K562 (cell line): Measurements from ENCODE around the gene GLB1L. TPM values are rescaled to one million over a fixed set of nuclear protein-coding genes. Genes with fewer than 3 reads are reported as not detected.

Experiments used
- CHD1 ChIP-seq: fragments of 200-600 bp; sonication (generic); IDR thresholded peaks from one replicate; pipeline ENCODE4 v1.6.1; 2012; ENCODE audit warnings: mild to moderate bottlenecking, moderate library complexity, low read length, inconsistent platforms
- HCFC1 ChIP-seq: IDR thresholded peaks from 2 replicates; pipeline ENCODE4 v1.6.1; 2012; ENCODE audit warnings: low read depth, low read length, improper control_type of control experiment
- LEF1 ChIP-seq: fragments of 450-650 bp; IDR thresholded peaks from 2 replicates; pipeline ENCODE4 v1.6.1; 2016; ENCODE audit warnings: mild to moderate bottlenecking
- NCOA1 ChIP-seq: fragments of 450-650 bp; IDR thresholded peaks from 2 replicates; pipeline ENCODE4 v1.6.1; 2016; ENCODE audit warnings: low read depth
- NFE2 ChIP-seq: IDR thresholded peaks from 2 replicates; pipeline ENCODE4 v1.6.1; 2014; ENCODE audit warnings: antibody characterized with exemption, low read depth
- RCOR1 ChIP-seq, 2 experiments: IDR thresholded peaks; 2 replicates each; pipeline ENCODE4 v1.6.1; 2012; ENCODE audit warnings: low read depth in 2 of 2, low read length in 2 of 2, borderline replicate concordance in 1 of 2, improper control_type of control experiment in 1 of 2
- REST ChIP-seq, 2 experiments: fragments of 450-650 bp; formaldehyde crosslinking in 1 of 2; IDR thresholded peaks; 2 replicates each; pipeline versions ENCODE4 v1.4.0 to v1.6.1; 2014 to 2020; ENCODE audit warnings: mild to moderate bottlenecking in 2 of 2, borderline replicate concordance in 1 of 2, low read depth in 1 of 2
- SMAD1 ChIP-seq: fragments of 150-350 bp; IDR thresholded peaks from 2 replicates; pipeline ENCODE4 v1.6.1; 2014; ENCODE audit warnings: low read length, low read depth; ENCODE audit not compliant: partially characterized antibody
- SMAD4 ChIP-seq: fragments of 250-450 bp; sonication (Bioruptor Pico); conservative IDR thresholded peaks from 2 replicates; pipeline ENCODE4 v1.8.0; 2021; ENCODE audit warnings: inconsistent platforms, mild to moderate bottlenecking, moderate library complexity
- SNRNP70 ChIP-seq: fragments of 200-400 bp; formaldehyde crosslinking; optimal IDR thresholded peaks from 2 replicates; pipeline ENCODE3; 2017; ENCODE audit warnings: low read depth, low read length
- TEAD1 ChIP-seq, 2 experiments: fragments of 450-650 bp in 1 of 2; sonication (generic) in 1 of 2; formaldehyde crosslinking; IDR thresholded peaks; 2 replicates each; pipeline versions ENCODE4 v1.4.0 to v1.8.0; 2020 to 2022; ENCODE audit warnings: mild to moderate bottlenecking in 2 of 2, missing genetic modification reagents in 1 of 2
- TFE3 ChIP-seq: fragments of 450-650 bp; formaldehyde crosslinking; IDR thresholded peaks from 2 replicates; pipeline ENCODE4 v1.4.0; 2020; ENCODE audit warnings: mild to moderate bottlenecking, mixed read lengths
- XRCC4 ChIP-seq: IDR thresholded peaks from one replicate; pipeline ENCODE4 v1.6.1; 2011; ENCODE audit not compliant: insufficient read depth, insufficient read length; ENCODE audit errors: extremely low read depth
- ZC3H11A ChIP-seq: IDR thresholded peaks from 2 replicates; pipeline ENCODE4 v1.6.1; 2012; ENCODE audit warnings: low read depth, low read length, improper control_type of control experiment
- ZKSCAN3 ChIP-seq: fragments of 250-450 bp; sonication (Bioruptor Pico); IDR thresholded peaks from 2 replicates; pipeline ENCODE4 v1.4.0; 2020
- ZNF224 ChIP-seq: sonication (generic); formaldehyde crosslinking; IDR thresholded peaks from 2 replicates; pipeline ENCODE4 v1.8.0; 2022; ENCODE audit warnings: mild to moderate bottlenecking, missing genetic modification reagents
- ZNF695 ChIP-seq: fragments of 450-650 bp; formaldehyde crosslinking; IDR thresholded peaks from 2 replicates; pipeline ENCODE4 v1.4.0; 2020; ENCODE audit warnings: mild to moderate bottlenecking, moderate library complexity
- ZNF778 ChIP-seq: fragments of 450-650 bp; formaldehyde crosslinking; IDR thresholded peaks from 2 replicates; pipeline ENCODE4 v1.4.0; 2020; ENCODE audit warnings: mild to moderate bottlenecking, moderate library complexity
- polyA plus RNA-seq, 8 experiments: library from polyadenylated mRNA; depleted of rRNA in 4 of 8; stranded (reverse) in 5 of 8; unstranded in 3 of 8; fragments of >200 nt; fragmentation: Nextera tagmentation in 2 of 8; fragmentation: Illumina TruSeq in 1 of 8; extraction: Ambion mirVana in 2 of 8; extraction: Trizol in 1 of 8; gene quantifications; 2 replicates each; pipeline versions ENCODE4 v1.2.1 to v1.2.3, GENCODE V29; 2011 to 2014; ENCODE audit warnings: inconsistent platforms in 1 of 8, missing spikeins in 1 of 8
- total RNA-seq, 7 experiments: library from RNA; depleted of rRNA in 6 of 7; stranded (reverse); fragments of >200 nt in 6 of 7; fragmentation: Illumina TruSeq in 2 of 7; extraction: Trizol in 2 of 7; gene quantifications; 2 replicates each; pipeline versions ENCODE4 v1.2.1 to v1.2.3, GENCODE V29; 2011 to 2021; ENCODE audit warnings: low replicate concordance in 1 of 7

GLB1L gene
- total and polyA plus RNA-seq, 9 of the 15 experiments (the other 6 are each of a cell fraction or from before 2014, with no cell fraction given), result 0.42 to 2.9 (median 2.5) TPM

DNA sequence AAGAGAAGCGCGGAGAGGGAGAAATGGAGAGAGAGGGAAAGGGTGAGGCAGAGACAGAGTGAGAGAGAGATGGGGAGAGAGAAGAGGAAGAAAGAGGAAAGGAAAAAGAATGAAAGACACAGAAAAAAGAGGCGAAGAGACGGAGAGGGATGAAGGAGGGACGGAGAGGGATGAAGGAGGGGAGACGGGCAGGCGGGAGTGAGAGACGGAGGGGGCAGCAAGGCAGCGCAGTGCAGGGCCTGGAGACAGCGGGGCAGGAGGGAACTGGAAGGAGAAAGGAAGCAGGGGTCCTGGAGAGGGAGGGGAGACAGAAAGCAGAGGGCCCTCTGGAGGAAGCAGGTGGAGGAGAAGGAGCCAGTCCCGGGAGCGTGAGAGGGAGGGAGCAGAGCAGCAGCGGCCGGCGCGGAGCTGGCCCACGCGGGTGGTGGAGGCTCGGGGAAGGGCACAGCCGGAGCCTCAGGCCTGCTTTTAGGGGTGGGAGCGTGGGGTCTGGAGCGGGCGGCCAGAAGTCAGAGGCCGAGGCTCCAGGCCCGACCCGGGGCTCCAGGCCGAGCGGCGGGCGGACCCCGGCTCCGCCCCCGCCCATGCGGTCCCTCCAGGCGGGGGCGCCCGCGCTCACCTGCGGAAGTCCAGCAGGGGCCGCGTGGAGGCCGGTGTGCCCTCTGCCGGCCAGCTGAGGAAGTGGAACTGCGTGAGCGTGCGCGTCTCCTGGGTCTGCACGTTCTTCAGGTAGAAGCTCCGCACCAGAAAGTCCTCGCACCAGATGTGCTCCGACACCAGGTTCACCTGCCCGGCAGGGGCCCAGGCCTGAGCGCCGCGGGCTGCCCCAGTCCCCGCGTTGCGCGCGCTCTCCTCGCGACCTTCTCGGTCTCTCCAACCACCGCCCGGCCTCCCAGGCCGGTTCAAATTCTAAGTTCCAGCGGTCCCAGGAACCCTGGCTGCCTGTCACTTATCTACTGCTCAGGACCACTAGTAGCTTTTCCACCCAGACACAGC lies 49.4 kb upstream of the GLB1L start (continued):
- peak; percentile 74 for TF ChIP-seq REST (IDR thresholded peaks at IDR 0.05; ENCODE audit: borderline replicate concordance)
- TF ChIP-seq REST (CRISPR knock-in tag; IDR thresholded peaks at IDR 0.05; ENCODE audit: low read depth), result no peak
- peak; percentile 44; the same call in 1 of the 2 replicates for TF ChIP-seq HCFC1
- no peak for TF ChIP-seq ZC3H11A
- TF ChIP-seq SMAD1, result no peak
- no peak for TF ChIP-seq SNRNP70
- TF ChIP-seq ZNF224, result no peak
- TF ChIP-seq LEF1, result no peak
- 0 out of 4 replicates have a peak, but pooled peaks of 1 of the 2 experiments have one; percentile 24 for TF ChIP-seq RCOR1 (IDR thresholded peaks at IDR 0.05; ENCODE audit: borderline replicate concordance in 1 of 2, low read depth in 2 of 2, low read length in 2 of 2)
- TF ChIP-seq NCOA1, result no peak
- no peak for TF ChIP-seq ZNF695
- TF ChIP-seq TEAD1 (CRISPR knock-in tag; IDR thresholded peaks at IDR 0.05), result peak in 1 of 2 experiments; percentile 80; a peak in 2 of 4 replicates
- TF ChIP-seq ZKSCAN3, result no peak
- no peak for TF ChIP-seq ZNF778 (CRISPR knock-in tag)
- TF ChIP-seq CHD1, result no peak
- no peak; the same call in 1 of the 2 replicates for TF ChIP-seq SMAD4
- TF ChIP-seq XRCC4, result no peak
- TF ChIP-seq NFE2, result no peak
- no peak for TF ChIP-seq TFE3 (CRISPR knock-in tag)
